Measurements from ENCODE around the gene KREMEN1.

DNA sequence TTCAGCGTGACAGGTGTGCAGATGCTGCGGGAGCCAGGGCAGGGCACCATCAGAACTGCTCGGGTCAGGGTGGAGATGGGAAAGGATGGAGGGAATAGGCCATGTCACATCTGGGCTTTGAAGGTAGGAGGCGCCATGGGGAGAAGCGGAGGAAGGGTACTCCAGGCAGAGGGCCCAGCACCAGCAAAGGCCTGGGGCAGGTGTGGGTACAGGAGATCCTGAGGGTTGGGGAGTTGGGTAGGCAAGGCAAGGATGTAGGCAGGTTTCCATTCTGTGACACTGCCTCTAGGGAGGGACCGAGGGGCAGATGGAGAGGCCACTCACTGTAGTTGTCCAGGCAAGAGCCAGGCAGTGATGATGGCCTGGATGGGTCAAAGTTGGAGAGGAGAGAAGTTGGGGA lies 141.4 kb downstream of the KREMEN1 start:
- TF ChIP-seq, protein P1, sequence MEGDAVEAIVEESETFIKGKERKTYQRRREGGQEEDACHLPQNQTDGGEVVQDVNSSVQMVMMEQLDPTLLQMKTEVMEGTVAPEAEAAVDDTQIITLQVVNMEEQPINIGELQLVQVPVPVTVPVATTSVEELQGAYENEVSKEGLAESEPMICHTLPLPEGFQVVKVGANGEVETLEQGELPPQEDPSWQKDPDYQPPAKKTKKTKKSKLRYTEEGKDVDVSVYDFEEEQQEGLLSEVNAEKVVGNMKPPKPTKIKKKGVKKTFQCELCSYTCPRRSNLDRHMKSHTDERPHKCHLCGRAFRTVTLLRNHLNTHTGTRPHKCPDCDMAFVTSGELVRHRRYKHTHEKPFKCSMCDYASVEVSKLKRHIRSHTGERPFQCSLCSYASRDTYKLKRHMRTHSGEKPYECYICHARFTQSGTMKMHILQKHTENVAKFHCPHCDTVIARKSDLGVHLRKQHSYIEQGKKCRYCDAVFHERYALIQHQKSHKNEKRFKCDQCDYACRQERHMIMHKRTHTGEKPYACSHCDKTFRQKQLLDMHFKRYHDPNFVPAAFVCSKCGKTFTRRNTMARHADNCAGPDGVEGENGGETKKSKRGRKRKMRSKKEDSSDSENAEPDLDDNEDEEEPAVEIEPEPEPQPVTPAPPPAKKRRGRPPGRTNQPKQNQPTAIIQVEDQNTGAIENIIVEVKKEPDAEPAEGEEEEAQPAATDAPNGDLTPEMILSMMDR (conservative IDR thresholded peaks at IDR 0.05; ENCODE audit: low read depth, low read length) = no peak
- TF ChIP-seq CEBPB (IDR thresholded peaks at IDR 0.05; ENCODE audit: low read depth, low read length) = no peak
- TF ChIP-seq MAFK (IDR thresholded peaks at IDR 0.05; ENCODE audit: low read depth, low read length) = no peak
- no peak for TF ChIP-seq CHD1 (IDR thresholded peaks at IDR 0.05; ENCODE audit: low read depth, low read length)
- TF ChIP-seq POLR2A (IDR thresholded peaks at IDR 0.05; ENCODE audit: low read depth, low read length) = no peak
- TF ChIP-seq, protein P2, sequence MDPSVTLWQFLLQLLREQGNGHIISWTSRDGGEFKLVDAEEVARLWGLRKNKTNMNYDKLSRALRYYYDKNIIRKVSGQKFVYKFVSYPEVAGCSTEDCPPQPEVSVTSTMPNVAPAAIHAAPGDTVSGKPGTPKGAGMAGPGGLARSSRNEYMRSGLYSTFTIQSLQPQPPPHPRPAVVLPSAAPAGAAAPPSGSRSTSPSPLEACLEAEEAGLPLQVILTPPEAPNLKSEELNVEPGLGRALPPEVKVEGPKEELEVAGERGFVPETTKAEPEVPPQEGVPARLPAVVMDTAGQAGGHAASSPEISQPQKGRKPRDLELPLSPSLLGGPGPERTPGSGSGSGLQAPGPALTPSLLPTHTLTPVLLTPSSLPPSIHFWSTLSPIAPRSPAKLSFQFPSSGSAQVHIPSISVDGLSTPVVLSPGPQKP (IDR thresholded peaks at IDR 0.05; ENCODE audit: borderline replicate concordance, low read depth, low read length) = no peak
- no peak for TF ChIP-seq RFX5 (IDR thresholded peaks at IDR 0.05; ENCODE audit: low read depth, low read length)
- TF ChIP-seq RAD21 (IDR thresholded peaks at IDR 0.05; ENCODE audit: low read length) = no peak
- no peak for TF ChIP-seq SMC3 (IDR thresholded peaks at IDR 0.05; ENCODE audit: low read depth, low read length)
- no peak for TF ChIP-seq MXI1 (IDR thresholded peaks at IDR 0.05; ENCODE audit: borderline replicate concordance, low read depth, low read length)
